GM21367 (cell line): ENCODE measurements around the gene PKDCC.
A peak's percentile ranks its signal among the peaks of the same experiment; 100 is the strongest.

Experiments used
- ATAC-seq: cut with Tn5 transposase; IDR thresholded peaks from one replicate; pipeline ENCODE4 v1.9.1; 2021; ENCODE audit not compliant: unreplicated experiment

Gene PKDCC

DNA sequence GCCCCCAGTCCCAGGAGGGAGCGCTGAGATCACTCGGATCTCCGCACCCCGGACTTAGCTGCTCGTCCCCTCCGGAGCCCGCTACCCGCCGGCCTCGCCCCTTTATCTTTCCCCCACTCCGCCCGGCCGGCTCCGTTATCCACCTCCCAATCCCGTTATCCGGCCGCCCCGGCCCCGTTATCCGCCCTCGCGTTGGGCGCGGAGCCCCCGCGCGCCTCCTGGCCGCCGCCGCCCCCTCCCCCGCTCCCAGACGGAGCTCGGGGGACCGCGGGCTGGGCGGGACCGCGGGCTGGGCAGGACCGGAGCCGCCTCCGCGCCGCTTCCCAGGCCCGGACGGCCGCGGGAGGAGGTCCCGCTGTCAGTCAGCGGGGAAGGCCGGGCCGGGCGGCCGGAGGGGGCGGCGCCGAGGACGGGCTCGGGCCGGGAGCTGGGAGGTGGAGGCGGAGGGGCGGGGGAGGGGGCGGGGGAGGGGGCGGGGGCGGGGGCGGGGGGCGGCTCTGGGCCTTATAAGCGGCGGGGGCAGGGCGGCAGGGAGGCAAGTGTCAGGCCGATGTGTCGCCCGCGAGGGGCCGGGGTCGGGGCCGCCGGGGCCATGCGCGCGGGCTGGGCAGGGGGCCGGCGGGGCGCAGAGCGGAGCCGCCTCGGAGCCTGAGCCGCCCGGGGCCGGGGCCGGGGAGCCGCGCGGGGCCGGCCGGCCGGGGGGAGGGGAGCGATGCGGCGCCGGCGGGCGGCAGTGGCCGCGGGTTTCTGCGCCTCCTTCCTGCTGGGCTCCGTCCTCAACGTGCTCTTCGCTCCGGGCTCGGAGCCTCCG, at the start of gene PKDCC:
PKDCC (plus strand) TSS at position 534 of the 811 bp plus-strand sequence; CDS start at position 713, 179 bp downstream.
- no peak for ATAC-seq

DNA sequence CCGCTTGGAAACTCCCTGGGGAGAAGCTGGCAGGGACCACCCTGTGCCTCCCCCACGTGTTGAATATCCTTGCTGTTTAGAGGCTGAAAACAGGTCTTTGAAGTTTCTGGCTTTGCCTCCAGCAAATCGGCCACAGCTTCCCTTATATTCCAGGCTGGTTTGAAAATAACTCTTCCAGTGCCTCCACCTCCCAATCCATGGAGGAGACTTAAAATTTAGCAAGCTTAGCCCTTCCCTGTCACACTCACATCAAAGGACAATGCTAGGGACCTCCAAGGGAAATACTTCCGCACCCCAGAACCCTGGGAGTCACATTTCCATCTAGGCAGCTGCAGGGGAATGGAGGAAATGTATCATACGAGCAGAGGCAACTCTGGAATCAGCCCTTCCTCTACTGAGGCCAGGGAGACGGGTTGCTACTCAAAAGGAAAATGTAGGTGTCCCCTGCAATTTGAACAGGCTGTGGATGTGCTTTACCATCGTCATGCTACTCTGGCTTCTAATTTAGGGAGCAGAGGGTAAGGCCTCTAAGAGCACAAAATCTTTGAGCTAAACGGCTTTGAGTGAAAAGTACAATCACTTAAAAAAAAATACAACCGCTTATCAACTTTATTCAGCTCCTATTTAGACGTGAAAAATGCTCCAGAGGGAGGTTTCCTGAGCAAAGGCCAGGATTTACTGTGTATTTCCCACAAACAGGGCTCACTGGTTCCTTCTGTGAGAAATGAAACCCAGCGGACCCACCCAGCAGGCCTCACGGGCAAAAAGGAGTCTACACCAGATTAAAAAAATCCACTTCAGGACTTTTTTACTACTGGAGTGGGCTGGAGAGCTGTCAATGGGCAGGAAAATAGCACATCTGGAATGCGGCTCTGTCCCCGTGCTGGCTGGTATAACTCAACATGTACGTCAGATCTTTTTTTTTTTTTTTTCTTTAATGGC, 49.4 kb upstream of the PKDCC start:
- no peak for ATAC-seq

- ATAC-seq: no peak
Observed at GRCh38 chr2:41999128-41999480, 48.7 kb upstream of the PKDCC start.

GRCh38 chr2:41999592-42000281, 48.1 kb upstream of the PKDCC start:
- no peak for ATAC-seq

- ATAC-seq: no peak
Observed at GRCh38 chr2:42001711-42002201, 46.1 kb upstream of the PKDCC start.

GRCh38 chr2:42007551-42007950, 40.3 kb upstream of the PKDCC start:
- ATAC-seq: no peak

GRCh38 chr2:42008241-42008921, 39.4 kb upstream of the PKDCC start:
- no peak for ATAC-seq

DNA sequence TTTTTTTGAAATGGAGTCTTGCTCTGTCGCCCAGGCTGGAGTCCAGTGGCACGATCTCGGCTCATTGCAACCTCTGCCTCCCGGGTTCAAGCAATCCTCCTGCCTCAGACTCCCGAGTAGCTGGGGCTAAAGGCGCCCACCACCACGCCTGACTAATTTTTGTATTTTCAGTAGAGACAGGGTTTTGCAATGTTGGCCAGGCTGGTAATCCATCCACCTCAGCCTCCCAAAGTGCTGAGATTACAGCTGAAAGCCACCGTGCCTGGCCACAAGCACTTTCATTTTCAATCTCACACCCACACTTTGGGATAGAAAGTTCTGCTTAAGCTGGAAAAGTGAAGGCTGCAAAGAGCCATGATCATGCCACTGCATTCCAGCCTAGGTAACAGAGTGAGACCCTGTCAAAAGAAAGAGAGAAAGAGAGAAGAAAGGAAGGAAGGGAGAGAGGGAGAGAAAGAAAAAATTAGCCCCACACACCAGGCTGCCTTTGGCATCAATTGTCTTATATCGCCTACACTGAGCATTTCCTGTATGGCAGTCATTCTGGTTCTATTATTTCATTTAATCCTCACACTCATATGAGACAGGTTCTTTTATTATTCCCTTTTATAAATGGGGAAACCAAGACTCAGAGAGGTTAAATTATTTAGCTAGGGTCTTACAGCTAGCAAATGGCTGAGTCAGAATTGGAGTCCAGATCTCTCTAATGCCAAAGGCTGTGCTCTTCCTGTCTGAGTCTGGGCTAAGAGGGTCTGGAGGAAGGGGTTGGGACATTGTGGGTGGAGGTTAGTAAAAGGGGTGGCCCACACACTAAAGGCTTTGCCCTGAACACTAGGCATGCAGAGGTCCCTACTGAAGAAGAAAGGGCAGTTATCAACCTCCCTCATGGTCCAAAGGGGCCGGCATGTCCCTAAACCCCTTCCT, 37.9 kb upstream of the PKDCC start:
- ATAC-seq: no peak

DNA sequence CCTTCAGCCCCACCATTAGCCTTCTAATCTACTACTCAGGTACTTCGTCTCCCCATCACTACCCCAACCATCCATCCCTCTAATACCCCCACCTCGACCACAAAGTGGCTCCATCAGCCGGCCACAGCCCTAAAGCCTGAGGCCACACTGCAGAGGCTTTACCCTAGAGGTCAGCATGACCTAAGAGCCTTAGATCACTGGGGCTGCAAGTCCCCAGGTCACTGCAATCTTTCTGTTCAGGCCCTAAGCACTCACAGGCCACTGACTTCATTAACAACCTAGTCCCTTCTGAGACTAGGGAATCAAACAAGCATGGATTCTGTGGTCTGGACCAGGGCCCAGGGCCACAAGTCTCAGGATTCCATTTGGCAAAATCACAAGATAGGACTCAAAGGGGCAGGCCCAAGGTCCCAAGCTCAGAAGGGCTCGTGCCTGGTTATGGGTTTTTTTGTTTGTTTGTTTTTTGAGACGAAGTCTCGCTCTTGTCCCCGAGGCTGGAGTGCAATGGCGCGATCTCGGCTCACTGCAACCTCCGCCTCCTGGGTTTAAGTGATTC, 37.0 kb upstream of the PKDCC start:
- ATAC-seq: no peak

GRCh38 chr2:42012137-42012536, 35.7 kb upstream of the PKDCC start:
- no peak for ATAC-seq

DNA sequence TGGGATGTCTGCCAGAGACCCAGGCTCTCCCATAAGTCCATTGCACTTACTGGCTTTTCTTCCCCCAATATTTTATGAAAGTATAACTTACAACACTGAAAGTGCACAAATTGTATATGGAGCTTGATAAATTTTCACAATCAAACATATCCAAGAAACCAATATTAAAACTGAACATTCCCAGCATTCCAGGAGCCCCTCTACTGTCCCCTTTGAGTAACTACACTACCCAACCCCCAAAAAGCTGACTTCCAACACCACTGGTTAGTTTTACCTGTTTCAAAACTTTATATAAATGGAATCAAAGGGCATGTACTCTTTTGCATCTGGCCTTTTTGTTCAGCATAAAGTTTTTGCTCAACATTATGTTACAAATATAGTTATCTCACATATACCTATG, 35.2 kb upstream of the PKDCC start:
- no peak for ATAC-seq

DNA sequence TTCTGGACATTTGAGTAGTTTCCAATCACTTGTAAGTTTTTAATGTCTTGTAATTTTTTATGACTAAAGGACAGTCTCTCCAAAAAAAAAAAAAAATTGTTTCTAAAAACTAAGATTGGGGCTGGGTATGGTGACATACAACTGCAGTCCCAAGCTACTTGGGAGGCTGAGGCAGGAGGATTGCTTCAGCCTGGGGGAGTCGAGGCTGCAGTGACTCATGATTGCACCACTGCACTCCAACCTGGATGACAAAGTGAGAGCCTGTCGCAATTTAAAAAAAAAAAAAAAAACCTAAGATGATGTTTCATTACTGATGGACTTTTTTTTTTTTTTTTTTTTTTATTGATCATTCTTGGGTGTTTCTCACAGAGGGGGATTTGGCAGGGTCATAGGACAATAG, 34.4 kb upstream of the PKDCC start:
- no peak for ATAC-seq

GRCh38 chr2:42021464-42021863, 26.4 kb upstream of the PKDCC start:
- no peak for ATAC-seq

GRCh38 chr2:42025151-42025582, 22.7 kb upstream of the PKDCC start:
- ATAC-seq: no peak

GRCh38 chr2:42026272-42026671, 21.5 kb upstream of the PKDCC start:
- no peak for ATAC-seq

DNA sequence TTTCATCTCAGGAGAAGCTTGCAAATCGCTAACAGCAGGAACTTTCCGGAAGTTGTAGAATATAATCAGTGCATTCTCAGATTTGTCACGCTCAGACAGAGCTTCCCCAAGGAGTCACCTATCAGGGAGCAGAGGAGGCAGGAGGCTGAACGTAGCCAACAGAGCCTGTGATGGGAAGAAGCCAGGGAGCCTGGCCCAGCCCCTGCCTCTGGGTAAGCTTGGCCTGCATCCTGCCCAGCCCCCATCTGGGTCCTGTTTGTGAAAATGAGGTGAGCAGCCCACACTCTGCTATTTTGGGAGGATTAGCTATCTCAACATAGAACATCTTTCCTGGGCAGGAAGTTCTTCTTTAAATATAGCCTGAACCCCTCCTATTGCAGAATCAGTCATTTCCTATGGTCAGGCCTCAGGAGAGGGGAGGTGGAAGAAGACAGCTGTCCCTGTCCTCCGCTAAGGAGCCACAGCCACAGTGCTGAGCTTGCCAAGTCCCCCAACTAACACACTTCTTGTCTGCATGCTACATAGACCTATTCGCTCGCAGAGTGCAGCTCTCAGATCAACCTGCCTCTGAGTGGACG, 19.2 kb upstream of the PKDCC start:
- ATAC-seq: peak; percentile 79

DNA sequence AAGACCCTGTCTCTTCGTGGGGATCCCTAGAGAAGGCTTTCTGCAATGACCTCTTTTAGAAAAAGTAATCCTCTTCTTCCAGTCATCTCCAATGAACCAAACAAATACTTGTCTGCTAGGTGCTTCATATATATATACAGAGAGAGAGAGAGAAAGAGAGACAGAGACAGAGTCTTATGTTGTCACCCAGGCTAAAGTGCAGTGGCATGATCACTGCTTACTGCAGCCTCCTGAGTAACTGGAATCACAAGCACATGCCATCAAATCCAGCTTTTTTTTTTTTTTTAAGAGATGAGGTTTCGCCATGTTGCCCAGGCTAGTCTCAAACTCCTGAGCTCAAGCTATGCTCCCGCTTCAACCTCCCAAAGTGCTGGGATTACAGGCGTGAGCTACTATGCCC, 18.6 kb upstream of the PKDCC start:
- ATAC-seq: no peak

- ATAC-seq: no peak
Observed at GRCh38 chr2:42029639-42030199, 18.1 kb upstream of the PKDCC start.
